SW480 (cell line): Measurements from ENCODE around the gene SYK.

Experiments used
- DNase-seq: peaks from one replicate; pipeline ENCODE4 v3.0.0-alpha.2; 2016; ENCODE audit warnings: low spot score

The SYK gene

DNA sequence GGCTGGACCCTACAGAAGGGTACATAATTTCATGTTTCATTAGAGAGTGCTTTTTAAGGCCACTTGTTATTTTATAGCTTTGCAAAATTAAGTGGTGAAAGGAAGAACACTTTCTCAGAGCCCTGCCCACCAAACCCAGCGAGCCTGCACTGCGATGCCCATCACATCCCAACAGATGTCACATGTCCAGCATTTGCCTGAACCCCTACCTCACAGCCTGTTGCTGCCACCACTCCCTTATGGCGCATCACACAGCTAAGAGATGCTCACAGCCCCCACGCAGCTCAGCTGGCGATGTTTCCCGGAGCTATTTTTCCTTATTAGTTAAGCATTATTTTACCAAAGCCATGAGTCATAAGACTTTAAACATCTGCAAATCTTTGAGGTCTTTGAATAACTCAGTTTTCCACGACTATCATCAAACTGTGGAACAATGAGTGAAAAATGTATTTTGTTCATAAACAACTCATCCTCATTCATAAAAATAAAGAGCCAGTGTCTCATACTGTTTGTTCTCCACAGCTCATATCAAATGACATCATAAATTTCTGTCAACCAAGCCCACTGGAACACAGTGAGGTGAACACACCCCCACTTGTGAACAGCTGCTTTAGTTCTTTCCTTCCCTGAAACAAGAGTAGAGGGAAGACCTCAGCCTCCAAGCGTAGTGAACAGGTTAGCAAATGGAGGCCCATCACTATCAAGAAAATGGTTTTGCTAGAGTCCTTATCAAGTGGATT, 104.9 kb downstream of the SYK start:
- DNase-seq, result no peak

DNA sequence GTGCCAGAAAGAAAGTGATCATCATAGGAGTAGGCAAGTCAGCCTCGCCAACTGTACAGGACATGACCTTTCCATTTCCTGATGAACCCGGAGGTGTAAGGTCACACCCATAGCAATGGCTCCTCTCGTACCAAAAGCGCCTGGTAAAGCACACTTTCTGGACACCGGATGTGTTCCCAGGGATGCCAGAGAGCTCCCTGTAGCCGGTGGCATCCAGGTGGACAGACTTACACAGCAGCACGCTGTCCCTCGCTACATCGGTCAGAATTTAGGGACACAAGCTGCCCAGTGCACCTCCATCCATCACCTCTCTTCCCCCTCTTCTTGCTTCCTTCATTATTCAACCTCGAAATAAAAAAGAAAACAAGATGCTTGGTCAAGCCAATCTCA, 105.4 kb downstream of the SYK start:
- DNase-seq, result no peak

DNA sequence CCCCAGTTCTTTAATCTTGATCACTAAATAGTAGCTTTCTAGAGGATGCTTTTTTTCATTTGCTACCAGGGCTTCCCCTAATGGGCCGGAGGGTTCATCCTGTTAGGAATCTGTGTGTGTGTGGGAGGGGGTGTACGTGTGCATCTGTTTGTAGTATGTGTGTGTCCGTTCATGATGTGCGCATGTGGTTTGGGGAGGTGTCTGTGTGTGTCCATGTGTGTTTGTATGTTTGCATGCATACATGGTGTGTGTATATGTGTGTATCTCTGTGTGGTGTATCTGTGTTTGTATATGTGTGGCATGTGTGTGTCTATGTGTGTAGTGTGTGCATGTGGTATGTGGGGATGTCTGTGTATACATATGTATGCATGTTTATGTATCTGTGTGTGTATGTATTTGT, 106.2 kb downstream of the SYK start:
- DNase-seq, result no peak

DNA sequence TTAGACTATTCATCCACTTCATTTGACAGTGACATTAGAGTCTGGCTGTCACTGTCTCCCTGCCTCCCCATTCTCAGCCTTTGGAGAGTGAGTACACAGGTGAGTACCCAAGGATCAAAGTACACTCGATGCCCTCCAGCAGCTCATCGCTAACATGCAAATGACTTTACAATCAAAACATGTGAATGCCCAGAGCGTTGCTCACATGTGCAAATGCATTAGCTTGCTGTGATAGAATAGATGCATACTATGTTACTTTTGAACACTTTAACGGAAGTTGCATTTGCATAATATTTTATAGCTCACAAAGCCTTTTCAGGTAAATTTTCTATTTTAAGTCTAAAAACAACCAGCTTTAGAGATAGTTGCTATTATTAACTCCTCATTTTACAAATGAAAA, 107.6 kb downstream of the SYK start:
- DNase-seq, result no peak

DNA sequence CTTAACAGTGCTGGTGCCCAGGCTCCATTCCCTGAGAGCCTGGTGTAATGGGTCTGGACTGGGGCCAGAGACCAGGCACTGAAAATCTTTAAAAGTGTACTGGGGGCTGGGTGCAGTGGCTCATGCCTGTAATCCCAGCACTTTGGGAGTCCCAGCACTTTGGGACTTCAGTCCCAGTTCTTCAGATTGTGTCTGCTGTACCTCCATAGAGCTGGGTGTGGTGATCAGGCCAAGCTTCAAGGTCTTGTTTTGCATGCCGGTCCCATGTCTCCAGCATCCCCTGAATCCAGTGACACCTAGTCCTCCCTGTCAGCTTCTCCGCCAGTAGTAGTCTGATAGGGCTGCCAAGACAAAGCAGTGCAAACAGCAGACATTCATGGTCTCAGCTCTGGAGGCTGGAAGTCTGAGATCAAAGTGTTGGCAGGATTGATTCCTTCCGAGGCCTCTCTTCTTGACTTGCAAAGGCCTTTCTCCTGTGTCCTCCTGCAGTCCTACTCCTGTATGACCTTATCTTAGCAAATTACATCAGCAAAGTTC, 108.2 kb downstream of the SYK start:
- DNase-seq, result no peak

DNA sequence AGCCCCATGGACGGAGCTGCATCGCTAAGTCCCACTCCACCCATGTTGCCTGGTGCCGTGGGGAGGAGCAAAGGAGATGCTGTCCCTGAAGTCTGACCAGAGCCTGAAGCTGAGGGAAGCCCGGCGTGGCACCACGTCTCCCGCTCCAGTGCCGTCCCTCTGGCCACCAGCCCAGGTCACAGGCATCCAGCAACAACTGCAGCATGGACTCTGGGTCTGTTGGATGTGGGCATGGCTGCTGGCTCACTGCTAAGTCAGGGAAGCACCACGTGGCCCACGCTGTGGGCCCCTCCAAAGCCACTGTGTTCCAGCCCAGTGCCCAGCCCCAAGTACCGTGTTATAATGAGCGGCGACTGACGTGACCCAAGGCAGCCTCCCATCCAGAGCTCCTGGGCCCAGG, 112.6 kb downstream of the SYK start:
- no peak for DNase-seq

DNA sequence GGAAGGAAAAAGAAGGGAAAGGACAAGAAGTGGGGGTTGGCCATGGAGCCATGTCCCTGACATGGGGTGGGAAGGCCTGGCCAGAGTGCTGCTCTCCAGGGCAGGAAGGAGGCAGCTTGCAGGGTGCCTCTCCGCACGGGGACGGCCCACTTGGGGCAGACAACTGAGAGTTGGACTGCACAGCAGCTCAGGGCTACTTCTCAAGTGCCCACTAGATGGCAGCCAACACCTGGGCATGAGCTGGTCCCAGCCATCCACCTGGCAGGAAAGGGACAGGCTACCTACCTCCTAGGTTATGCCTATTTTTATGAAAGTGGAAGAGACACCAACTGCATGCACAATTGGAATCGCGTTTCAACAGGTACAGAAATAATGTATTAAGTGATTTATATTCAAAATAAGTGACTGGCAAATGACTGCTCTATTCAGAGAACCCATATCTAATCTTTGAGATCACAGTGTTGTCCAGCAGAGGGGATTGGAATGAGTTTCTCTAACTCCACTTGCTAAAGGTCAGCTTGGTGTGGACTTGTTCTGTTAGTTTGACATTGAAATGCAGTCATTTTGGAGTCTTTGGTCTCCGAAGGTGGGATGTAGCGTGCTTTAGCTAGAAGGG, 113.4 kb downstream of the SYK start:
- DNase-seq, result peak; percentile 79

DNA sequence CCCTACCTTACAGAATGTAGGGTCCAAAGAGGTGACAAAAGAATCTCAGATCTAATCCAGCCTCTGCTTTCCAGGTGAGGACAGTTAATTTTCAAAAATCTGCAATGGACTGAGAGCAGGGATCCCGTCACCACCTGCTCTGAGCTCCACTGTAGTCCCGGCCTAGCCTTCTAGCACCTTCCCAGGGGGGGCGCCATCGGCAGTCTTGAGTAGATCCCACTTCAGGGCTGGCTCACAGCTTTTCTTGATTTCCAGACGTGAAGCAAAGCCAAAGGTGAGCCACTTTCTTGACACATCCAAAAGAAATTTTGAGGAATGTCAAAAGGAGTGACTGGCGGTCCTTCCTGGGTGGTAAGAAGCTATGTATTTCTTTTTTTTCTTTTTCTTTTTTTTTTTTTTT, 114.1 kb downstream of the SYK start:
- no peak for DNase-seq

DNA sequence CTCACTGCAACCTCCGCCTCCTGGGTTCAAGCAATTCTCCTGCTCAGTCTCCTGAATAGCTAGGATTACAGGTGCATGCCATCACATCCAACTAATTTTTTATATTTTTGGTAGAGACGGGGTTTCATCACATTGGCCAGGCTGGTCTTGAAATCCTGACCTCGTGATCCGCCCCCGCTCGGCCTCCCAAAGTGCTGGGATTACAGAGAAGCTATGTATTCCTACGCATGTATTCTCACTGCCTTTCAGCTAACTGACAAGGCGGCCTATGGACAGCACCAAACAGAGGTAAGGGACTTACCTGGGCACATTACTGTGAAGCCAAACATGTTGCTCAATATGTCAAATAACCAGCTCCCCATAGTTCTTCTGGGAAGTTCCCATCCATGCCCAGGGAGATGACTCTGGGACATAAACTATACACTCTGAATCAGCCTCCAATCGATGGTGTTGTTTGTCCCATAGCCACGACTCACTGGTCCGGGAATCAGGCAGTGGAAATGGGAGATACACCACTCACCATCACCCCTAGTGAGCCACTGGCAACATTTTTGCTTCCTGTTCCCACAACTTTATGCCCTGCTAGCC, 114.6 kb downstream of the SYK start:
- DNase-seq, result no peak

DNA sequence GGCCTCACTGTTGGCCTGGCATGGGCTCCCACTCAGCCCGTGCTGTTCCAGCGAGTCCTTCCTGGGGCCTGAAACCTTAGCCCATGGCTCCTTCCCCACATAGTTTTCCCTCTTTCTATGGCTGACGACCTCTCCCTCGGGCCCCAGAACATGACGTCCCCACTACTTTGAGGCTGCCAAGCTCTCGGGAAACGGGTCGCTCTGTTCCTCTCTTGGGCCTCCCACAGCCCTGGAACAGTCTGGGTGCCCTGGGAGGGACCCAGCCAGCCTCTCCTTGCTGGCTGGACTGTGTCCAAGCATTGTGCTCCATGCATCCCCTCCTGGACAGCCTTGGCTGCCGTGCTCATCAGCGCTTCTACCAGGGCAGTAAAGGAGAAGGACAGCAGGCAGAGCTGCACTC, 118.3 kb downstream of the SYK start:
- no peak for DNase-seq

DNA sequence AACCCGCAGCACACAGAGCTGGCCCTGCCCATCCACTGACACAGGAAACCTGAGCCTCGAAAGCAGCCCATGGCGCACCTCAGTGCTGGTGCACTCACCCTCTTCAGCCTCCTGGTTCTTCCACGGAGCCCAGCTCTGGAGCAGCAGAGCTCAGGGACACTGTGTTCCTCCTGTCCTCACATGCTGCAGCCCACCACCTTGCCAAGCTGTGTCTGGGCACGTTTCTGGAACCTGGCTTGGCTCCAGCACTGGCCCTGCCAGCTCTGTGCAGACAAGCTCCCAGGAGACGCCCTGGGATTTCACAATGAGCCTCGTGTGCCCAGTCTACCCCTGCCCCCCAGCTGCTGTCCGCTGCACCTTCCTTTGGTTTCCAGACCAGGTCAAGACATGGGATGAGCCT, 119.5 kb downstream of the SYK start:
- DNase-seq, result no peak

DNA sequence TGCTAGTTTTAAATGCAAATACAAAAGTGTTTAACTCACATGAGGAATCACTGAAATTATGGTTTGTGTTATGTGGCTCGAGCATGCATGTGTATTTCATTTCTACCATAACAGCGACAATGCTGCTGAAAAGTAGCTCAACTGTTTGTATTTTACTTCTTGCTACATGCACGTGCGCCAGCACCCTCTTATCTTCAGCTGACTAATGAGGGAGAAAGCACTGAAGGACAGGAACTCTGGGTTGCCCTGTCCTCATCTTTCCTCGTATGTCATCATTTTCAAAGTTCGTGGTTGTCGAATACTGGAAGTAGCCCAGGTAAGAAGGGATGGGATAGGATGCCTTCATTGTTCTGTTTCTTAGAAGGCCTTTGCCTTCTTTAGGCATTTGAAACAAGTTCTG, 120.3 kb downstream of the SYK start:
- DNase-seq, result no peak

DNA sequence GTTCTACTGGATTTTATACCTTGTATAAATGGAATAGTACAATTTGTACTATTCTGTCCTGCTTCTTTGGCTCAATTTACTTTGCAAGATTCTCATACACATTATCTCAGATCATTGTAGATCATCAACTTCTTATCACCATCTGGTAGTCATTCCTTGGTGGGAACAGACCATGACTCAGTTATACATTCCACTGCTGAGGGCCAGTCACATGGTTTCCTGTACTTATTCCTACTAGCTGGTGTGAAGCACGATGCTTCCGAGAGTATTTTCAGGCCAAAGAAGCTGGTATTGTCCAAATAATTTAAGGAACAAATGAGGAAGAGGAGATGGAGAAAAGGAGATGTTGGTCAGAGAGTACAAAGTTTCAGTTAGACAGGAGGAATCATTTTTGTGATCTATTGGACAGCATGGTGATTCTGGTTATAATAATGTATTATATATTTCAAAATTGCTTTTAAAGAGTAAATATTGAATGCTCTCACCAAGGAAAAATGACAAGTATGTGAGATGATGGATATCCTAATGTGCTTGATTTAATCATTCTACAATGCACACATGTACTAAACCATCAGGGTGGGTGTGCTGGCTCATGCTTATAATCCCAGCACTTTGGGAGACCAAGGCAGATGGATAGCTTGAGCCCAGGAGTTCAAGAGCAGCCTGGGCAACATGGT, 124.1 kb downstream of the SYK start:
- DNase-seq, result no peak

DNA sequence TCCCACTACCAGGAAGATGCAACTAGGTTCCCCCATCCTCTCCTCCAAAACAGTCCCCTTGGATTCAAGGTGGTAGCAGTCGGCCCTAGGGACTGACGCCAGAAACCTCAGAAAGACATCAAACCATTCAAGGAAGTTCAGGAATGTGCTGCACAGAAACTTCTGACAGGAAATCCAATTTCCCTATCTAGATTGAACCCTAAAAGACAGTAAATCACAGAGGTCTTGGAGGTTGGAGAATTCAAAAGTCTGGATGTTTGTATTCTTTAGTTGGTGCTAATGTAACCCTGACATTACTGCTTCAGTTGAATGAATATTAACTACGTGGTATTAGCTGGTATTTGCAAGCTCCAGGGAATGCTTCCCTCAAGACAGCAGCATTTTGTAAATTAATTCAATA, 125.3 kb downstream of the SYK start:
- no peak for DNase-seq

DNA sequence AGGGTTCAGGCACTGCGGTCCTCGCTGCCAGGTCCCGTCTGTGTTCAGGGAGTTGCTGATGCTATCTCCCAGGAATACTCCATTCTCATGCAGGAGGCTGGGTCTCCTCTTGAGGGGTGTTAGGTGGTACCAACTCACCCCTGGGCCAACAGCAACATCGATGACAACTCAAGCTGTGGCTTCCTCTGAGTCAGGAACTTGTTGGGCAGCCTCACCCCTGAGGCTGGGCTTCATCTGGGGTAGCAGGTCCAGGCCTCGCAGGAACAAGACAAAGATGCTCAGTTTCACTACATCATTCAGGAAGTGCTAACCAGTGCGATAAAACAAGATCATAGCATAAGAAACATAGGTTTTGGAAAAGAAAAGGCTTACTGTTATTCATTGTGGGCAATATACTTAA, 125.9 kb downstream of the SYK start:
- DNase-seq, result no peak

DNA sequence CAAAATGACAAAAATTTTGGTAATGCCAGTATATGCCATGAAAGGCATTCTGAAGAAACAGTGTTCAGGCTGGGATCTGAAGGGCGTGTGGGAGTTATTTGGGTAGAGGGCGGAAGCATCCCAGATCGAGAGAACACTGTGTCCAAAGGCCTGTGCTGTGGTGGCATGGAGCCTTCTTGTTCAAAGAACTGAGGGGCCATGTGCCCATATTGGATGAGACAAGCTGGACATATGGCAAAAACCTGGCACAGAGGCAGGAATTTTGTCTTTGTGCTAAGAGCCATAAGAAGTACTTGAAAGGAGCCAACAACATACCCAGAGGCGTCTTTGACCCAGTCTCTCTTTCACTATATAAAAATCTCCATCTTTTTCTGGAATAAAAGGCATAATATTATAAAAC, 128.0 kb downstream of the SYK start:
- no peak for DNase-seq

DNA sequence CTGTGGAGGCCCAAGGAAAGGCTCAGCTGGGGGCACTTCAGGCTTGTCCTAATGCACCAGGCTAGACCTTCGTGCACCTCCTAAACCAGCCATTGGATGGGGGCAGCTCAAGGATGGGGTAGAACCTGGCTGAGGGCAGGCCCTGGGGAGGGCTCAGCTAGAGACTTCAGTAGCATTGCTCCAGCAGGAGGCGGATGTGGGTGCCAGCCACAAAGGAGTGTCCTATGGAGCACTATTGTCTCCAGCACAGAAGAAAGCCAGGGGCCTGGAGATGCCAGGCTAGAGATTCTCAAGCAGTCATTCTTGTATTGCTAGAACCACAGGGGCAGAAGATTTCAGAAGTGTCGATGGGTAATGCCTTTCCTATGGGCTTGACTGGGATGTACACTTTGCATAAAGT, 131.8 kb downstream of the SYK start:
- DNase-seq, result no peak

DNA sequence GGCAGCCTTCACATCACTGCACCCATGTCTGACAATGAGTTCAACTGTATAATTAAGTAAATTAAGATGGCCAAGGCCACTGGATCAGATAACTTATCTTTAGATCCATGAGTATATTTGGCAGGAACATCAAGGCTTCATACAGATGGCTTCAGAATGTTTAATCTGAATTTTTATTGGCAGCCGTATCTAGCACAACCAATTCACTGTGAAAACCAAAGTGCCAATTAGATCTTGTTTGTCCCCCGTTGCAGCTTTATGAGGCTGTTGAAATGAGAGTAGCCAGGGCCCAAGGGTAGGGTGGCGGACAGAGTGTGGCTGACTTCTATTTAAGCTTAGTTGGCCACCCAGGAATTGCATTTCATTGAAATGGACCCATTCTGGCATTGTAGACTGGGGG, 137.7 kb downstream of the SYK start:
- no peak for DNase-seq

DNA sequence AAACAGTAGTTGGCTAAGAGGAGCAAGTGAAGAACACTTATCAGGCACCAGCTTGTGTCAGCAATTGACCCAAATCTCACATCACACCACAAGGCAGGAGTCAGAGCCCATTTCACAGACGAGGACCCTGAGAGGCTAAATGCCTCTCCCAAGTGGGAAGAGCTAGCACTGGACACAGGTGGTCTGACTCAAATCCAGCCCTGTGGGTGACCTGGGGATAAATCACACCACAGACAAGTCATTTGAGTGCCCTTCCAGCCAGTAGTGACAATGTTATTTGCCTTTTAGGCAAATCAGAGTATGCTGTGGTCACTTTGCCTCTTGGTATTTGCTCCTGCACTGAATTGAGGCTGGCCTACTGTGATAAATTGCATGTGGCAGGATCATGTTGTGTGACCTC, 138.7 kb downstream of the SYK start:
- DNase-seq, result no peak

DNA sequence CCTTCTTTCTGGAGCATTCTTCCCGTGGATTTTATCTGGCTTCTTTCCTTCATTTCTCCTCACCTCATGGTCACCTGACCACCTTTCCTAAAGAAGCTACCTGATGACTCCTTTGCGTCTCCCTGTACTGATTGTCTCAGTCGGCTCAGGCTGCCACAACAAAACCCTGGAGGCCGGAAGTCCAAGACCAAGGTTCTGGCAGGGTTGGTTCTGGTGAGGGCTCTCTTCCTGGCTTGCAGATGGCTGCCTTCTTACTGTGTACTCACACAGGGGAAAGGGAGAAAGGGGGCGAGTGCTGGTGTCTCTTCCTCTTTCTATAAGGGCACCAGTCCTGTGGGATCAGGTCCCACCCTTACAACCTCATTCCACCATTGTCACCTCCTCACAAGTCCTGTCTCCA, 140.0 kb downstream of the SYK start:
- DNase-seq, result no peak

DNA sequence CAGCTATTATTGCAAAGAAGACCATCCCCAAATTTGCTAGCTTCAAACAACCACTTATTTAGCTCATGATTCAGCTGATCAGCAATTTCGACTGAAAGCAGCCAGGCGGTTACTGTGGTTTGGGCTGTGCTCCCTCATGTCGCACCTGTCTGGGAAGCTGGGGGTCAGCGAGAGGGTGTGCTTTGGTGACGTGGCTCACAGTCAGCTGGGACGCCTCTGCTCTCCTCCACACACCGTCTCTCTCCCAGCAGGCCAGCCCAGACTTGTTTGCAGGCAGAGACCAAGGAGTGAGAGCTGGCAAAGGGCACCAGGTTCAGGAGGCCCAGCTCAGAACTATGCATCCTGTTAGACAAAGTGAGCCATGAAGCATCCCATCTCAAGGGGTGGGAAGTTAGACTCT, 140.9 kb downstream of the SYK start:
- peak; percentile 75 for DNase-seq

DNA sequence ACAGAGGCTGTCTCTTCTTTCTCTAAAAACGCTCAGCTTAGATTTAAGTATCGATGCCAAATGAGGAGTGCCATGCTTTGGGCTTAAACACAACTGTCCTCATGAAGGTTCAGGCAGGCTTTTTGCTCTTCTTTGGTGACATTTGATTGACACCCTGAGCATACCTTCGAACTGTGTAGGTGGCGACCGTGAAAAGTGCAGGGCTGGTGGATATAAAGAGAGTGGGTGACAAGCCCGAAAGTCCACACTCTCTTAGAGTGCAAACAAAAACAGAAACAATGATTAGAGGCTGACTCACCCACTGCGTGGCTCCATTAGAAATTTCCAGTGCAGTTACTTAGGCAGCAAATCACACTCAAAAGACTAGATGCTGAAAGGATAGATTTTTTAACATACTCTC, 141.7 kb downstream of the SYK start:
- peak; percentile 36 for DNase-seq

DNA sequence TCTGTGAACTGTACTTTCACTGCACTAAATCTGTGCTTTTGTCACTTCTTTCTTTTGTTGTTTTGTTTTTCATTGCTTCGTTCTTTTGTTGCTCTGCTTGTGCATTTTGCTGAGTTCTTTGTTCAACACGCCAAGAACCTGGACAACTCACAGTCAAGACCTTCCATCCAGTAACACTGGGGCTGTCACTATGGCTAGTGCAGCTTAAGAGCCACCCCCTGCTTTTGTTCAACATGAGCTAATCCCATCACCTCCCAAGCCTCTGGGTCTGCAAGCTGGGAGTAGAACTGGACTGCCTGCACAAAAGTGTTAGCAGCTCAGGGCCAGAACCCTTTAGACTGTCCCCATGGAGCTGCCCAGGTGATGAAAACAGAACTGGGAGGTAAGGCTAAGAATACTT, 143.7 kb downstream of the SYK start:
- no peak for DNase-seq
